CD1c-positive myeloid dendritic cell (primary cell): ENCODE data around the gene FAAP20.

Source experiments
- DNase-seq: peaks from one replicate; pipeline ENCODE4 v3.0.0-alpha.2; 2016; ENCODE audit errors: extremely low spot score

FAAP20 gene, protein sequence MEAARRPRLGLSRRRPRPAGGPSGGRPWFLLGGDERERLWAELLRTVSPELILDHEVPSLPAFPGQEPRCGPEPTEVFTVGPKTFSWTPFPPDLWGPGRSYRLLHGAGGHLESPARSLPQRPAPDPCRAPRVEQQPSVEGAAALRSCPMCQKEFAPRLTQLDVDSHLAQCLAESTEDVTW

DNA sequence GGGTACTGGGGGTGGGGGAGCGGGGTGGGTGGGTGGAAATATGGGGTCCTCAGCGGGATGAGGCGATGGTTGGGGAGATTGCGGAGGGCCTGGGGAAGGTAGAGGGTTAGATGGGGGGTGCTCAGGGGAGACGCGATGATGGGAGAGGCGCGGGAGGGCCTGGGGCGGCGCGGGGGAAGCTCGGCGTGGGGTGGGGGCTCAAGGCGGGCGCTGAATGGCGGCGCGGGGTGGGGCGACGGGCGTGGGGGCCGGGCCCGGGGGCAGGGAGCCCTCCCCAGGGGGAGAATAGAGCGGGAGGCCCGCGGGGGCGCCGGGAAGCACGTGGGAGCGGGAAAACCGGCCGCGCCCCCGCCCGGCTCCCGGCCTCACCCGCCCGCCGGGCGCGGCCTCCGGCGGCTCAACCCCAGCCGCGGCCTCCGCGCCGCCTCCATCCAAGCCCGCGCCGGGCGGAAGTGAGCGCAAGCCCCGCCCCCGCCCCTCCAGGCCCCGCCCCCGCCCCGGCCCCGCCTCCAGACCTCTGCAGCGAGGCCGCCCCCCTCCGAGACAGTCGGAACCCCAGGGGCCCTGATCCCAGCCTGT, at the start of gene FAAP20:
FAAP20 (minus strand) TSS at position 454 of the 579 bp plus-strand sequence; CDS start at position 431, 23 bp downstream.
- DNase-seq = peak; percentile 67

DNA sequence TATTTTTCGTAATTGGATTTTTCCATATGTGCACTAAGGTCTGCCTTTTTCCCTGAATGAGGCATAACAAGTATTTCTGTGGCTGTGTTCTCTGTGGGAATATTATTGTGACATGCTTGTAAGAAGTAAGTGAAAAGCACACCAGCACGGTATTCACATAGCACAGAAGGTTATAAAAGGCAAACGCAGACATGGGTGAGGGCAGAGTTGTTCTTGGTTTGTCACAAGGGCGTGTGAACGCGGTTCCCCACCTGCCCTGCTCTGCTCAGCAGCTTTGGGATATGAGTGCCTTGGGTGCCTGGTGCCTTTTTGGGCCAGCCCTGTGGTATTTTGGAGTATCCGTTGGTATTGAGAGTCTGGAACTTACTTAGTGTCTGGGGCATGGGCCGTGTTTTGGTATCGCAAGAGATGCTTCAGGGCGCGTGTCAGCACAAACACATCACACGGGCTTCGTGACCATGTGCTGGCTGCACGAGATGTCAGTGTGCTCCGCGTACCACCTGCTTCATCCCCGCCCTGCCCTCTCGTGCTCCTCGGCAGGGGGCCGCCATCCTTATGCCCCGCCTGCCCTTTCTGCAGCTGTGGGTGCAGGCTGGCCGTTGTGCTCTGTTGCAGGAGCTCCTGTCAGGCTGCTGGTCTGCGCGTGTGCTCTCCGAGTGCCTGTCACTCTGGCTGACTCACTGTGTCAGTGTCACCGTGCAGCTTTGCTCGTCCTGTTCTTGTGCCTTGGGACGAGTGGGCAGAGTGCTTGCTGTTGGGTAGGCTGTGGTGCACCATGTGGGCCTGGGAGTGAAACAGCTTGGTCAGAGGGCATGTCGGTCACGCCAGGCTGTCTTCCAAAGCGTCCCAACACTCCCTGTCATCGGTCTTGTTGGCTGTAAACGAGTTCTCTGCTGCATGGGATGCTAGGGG, 48.5 kb upstream of the FAAP20 start:
- DNase-seq = peak; percentile 70

DNA sequence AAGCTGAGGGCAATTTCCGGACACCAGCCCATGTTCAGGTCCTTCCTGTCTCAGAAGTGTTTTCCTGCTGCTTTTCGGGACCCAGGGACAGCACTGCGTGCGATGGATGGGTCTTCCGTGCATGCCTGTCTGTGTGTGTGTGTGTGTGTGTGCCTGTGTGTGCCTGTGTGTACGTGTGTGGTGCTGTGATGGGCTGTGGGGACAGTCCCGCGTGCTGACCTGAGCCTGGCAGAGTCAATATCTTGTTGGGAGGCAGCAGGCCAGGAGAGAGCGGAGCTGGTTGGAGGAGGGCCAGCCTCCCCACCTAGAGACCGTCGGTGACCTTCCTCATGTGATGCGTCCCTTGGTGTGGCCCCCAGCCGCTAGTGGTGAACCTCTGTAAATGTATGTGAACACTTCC, 47.2 kb upstream of the FAAP20 start:
- DNase-seq = no peak

DNA sequence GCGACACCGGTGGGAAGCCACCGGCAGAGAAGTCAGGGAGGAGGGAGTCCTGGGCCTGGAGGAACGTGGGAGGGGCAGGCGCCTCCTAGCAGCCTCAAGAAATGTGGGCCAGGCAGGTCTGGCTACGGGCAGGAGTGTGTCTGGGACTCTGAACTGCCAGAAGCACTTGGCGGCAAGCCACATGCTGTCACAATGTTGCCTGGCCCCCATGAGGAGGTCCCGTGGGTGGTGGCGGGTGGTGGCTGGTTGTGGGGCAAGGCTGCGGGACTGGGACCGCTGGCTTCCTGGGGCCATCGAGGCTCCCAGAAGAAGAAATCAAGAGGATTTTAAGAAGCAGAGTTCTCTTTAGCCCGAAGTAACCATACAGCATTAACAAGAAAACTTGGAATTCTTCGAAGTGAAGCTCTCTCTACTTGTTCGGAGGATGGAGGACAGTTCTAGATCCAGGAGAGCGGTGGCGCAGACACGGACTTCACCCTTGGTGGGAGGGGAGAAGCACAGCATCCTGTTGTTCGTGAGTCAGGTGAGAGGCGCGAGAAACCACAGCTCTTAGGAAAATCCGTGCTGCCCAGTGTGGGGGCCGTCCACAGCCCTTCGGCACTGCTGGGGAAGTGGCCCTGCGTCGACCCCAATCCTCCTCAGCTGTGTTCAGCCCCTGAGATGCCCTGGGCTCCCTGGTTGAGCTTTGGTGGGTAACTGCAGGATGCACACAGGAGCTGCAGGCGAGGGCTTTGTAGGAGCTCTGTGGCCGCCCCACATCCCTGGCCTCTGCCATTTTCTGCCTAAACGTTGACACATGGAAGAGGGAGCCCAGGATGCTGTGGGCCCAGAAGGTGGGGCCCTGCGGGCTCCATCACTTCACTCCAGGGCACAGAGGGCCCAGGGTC, 45.9 kb upstream of the FAAP20 start:
- DNase-seq = peak; percentile 41

DNA sequence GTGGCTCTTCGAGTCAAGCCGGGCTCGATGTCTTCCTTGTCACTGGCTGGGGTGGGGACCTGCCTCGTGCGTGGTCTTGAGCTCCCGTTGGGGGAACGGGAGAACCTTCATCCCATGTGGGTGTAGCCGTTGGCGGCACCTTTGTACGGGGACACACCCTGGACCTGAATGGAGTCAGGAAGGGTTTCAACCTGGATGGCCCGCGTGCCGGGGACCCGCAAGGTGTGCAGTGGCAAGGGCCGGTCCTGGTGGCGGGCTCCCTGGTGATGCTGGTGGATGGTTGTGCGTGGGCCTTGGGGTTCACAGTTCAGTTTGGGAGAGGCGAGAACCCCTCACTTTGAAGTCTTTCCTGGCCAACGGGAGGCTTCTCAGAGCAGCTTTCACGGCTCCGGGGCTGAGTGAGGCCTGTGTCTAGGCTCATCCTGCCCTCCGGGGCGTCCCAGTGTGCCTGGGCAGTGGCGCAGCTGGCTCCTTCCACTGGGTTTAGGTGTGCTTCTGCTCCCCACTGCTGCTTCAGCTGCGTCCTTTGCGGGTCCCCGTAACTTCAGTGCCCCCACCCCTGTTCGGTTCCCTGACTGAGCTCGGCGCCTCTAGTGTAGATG, 44.9 kb upstream of the FAAP20 start:
- no peak for DNase-seq

DNA sequence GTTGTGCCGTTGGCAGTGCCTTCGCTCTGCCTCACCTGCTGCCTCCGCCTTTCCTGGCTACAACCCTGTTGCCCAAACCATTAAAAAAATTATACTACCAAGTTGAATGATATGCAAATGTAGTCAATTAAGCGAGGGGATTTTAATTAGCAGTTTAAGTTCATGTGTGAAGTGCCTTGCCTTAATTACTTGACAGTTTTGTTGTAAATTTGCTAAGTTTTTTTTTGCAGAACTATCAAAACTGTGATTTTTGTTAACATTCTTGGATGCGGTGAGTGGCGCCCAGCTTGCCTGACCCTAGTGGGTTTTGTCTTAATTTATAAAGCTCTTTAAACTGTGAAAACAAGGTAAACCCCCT, 44.4 kb upstream of the FAAP20 start:
- DNase-seq = no peak

DNA sequence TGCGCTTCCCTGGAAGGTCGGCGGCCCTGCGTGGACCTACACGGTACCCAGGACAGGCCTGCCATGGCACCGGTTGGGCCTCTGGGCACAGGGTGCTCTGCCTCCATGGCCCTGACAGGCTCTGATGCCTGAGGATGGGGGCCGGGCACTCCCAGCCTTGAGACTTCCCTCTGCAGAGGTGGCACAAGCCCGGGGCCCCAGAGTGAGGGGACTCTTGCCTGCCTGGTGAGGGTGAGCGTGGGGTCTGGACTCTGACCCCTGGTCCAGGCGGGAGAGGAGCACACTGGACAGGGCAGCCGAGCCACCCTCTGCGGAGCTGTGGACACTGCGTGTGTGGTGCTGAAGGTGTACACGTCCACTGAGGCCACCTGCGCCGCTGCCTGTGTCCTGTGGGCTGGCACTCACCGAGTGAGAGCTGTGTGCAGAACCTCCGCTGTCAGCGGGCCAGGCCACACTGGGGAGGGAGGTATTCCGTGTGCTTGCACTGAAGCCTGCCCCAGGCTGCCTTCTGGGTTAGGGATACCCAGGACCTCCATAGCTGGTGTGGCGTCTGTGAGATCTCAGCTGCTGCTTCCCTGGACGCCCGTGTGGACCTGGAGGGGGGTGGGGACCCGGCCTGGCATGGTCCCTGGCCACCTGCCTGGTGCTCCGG, 43.9 kb upstream of the FAAP20 start:
- no peak for DNase-seq

DNA sequence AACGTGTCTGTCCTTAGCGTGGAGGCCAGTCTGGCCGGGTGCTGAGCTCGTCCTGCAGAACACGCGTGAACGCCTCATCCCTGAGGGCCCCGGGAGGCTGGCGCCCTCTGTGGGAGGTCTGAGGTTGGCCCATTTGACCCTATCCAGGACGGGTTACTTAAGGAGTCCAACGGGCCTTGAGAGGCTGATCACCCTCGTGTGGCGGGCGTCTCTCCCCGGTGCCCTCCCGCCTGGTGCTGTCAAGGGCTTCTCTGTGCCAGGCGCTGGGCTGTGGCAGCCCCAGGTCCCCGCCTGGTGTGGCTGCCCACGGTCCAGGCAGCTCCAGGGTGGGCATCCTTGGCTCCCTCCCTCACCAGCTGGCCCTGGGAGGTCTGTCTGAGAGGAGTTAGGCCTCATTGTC, 43.2 kb upstream of the FAAP20 start:
- DNase-seq = no peak

DNA sequence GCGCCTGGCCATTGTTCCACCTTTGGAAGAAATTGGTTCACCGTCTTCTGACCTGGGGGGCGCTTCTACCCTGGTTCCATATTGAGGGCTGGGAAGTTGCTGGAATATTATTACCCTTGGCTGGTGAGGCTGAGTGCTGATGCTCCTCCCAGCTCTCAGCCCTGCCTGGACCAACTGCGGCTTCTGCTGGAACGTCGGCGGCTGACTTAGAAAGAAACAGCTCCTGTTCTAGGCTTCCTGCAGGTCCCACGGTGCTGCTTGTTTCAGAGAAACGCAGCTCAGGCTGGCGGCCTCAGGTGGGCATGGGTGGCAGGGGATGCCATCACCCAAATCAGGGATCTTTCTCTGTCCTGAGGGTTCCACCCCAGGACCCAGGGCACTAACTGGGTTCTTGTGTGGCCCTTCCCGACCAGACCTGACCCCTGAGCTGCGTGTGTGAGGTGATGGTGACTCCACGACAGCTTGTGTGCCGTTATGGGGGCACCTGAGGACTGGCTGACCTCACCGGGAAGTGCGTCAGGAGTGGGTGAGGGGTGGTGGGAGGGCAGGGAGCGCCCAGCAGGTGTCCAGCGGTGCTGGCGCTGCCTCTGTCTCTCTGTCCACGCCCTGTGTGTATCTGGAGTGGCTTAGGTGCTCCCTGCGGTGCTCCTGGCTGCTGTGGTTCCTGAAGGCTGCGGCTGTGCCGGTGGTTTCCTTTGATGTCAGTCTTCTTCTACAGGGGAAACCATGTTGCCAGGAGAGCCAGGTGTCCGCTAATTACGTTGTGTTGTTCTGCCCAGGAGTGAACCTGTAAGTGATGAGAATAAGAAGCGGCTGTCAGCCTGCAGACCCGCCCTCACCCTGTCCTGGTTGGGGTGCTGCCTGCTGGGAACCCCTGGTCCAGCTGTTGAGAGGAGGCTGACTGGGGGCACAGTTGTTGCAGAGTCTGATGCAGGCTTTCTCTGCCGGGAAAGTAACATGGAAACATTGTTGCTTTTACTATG, 42.4 kb upstream of the FAAP20 start:
- DNase-seq = no peak

DNA sequence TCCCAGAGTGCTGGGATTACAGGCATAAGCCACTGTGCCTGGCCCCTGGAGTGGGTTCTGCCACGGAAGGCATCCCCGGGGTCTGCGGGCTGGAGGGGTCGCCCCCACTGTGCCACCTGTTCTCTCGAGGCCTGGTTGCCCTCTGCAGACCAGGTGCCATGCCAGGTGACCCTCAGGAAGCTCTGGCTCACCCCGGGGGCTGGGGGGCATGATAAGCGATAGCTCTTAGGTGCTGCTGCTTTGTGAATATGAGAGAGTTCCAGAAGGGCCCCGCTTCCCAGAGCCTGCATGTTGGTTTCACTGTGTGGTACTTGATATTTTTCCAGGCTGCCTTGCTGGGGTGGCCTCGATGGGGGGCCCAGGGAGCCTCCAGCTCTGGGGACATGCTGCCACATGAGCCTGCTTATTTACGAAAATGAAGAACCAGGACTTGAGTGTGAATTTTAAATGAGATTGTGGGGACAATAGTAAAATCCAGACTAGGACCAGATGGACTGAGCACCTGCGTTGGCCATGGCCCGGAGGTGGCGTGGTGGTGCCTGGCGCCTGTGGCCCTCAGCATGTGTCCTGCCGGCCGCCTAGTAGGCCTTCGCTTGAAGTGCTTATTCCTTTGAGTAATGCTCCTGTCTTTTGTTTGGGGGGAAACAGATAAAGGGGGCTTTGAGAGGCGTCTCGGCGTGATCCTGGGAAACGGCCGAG, 40.9 kb upstream of the FAAP20 start:
- DNase-seq = no peak

DNA sequence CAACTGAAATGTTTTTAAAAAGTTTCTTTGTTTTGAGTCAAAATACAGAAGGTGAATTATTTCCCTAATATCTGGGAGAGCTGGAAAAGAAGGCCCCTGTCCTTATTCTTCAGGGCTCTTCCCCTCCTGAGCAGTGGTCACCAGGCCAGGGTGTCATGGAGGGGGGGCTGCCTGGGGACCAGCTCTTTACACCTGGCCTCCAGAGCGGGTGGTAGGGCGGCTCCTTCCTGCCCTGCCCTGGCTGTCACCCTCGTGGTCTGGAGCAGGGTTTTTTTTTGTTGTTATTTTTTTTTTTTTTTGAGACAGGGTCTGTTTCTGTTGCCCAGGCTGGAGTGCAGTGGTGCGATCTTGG, 40.2 kb upstream of the FAAP20 start:
- no peak for DNase-seq

DNA sequence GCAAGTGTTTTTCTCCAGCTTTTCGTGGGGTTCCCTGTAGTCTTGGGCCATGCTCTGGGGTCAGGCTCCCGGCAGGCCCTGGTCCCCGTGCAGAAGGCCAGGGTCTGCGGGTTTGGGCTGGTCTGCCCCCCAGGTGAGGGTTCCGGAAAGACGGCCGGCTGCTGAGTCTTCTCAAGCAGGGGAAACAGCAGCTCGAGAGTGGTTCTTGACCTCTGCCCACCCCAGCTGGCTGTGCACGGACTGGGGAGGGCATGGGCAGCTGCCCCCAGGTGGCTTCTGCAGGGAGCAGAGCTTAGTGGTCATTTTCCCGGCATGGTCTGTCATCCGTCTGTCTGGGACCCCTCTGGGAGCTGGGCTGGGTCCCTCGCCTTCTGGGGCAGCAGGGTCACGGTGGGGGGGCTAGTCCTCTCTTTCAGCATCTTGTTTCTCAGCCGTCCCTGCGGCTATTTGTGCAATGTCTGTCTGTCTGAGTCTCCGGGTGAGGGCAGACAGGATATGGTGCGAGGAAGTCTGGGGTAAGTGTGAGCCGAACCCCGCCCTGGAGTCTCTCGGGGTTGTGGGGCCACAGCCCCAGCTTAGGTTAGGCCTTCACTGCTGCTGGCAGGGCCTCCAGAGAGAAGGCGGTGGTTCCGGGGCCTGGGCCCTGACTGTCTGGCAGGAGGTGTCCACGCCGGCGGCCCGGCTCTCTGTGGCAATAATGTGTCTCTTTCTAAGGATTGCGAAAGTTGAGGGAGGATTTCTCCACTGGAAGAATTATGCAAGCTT, 39.6 kb upstream of the FAAP20 start:
- DNase-seq = peak; percentile 93

DNA sequence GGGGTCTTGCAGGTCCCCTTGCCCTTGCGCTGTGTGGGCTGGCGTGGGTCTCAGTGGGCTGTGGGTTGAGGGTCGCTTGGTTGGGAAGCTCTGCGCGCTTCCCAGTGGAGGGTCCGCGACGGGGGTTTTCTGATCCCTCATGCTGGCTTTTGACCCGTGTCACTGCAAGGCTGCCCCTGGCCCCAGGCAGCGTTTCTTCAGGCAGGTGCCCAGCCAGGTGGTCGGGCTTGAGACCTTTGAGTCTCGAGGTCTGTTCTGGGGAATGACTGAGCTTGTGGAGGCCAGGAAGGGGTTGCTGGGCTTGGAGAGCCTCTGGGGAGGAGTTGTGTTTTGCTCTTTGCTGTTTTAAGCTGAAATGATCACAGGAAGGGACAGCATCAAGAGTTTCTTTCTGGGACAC, 38.9 kb upstream of the FAAP20 start:
- no peak for DNase-seq

DNA sequence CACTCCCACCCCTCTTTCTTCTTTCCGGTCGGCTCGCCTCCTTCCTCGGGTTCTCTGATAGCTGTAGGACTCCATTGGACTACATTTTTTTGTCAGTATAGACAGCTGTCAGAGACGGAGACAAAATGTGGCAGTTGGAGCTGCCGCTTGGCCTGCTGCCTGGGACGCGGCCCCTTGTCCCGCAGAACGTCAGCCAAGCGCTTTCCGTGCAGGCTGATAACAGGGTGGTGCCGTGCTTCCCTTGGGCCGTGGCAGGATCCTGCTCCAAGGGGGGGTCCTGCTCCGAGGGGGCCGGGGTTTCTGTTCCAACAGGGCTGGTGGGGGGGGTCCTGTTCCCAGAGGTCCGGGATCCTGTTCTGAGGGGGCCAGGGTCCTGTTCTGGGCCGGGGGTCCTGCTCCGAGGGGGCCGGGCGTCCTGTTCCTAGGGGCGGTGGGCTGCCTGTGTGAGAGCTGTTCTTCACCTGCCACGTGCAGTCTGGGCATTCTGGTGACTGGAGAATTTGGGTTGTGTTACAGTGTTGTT, 38.4 kb upstream of the FAAP20 start:
- DNase-seq = no peak

DNA sequence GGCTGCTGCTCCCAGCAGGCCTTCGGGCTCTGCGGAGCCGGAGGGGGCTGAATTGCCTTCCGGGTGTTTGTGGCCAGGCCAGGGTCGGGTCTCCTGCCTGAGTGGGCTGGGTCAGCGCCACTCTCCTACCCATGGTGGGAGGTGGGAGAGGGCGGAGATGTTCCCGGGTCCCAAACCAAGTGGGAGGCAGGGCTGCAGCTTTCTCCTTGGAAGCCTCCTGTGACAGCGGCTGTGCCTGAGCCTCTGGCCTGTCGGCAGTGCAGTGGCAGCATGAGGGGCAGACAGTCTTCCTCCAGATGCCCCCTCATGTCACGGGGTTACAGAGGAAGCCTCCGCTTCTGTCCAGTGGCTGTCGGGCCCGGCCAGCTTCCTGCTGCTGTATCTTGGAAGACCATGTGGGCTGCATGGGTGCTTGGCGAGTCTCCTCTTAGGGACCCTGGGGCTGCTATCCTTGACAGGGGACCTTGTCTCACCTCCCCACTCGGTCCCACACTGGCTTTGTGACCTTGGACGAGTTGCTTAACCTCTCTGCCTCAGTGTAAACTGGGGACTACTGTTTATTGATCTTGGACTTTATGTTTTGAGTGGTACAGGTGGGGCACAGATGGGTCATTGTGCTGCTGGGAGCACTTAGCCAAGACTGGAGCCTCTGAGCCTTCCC, 37.8 kb upstream of the FAAP20 start:
- peak; percentile 55 for DNase-seq

DNA sequence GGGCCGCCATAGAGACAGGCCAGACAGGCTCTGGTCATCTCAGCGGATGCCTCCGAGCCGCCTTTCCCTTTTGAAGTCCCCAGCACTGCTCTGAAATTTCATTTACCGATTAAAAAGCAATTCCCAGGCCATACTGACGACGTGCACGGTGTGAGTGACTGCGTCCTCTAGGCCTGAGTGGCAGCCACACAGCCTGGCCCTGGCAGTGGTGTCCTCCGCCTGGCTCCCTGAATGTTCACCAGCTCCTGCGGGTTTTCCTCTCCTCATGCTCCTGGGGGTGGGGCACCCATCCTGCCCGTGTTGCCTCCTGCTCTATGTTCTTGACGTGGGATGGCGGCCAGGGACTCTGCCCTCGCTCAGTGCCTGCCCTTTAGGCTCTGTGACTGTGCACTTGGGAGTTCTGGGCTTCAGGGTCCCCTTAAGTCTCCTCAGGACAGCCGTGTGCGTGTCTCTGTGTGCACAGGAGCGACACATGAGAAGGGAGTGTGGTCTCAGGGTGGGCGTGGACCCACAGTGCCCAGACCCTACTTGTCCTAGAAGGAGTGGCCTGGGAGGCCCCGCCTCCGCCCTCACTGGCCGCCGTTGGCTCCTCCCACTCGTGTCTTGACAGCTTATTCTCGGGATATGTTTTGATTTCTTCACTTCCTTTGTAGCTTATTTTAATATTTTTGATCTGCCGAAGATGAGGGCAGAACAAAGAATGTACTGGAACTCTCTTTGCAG, 37.1 kb upstream of the FAAP20 start:
- DNase-seq = peak; percentile 66
